Keratinocyte (primary cell): ENCODE results near the gene ATPAF2.

Experiments used
- EZH2 ChIP-seq: IDR thresholded peaks from one replicate; pipeline ENCODE4 v1.6.1; 2012; ENCODE audit warnings: inconsistent platforms, mild to moderate bottlenecking, low read length, moderate library complexity
- TF ChIP-seq, protein P1 (sequence below), 3 experiments: IDR thresholded peaks in 1 of 3; conservative IDR thresholded peaks in 1 of 3; optimal IDR thresholded peaks in 1 of 3; 2 replicates in 2 of 3; 3 replicates in 1 of 3; pipeline versions ENCODE3 to v1.5.1; 2011; ENCODE audit warnings: low read length in 3 of 3, mild to moderate bottlenecking in 3 of 3, moderate library complexity in 2 of 3, control low read depth in 1 of 3, inconsistent platforms in 1 of 3; ENCODE audit not compliant: insufficient read depth in 2 of 3; ENCODE audit errors: extremely low read depth in 1 of 3

DNA sequence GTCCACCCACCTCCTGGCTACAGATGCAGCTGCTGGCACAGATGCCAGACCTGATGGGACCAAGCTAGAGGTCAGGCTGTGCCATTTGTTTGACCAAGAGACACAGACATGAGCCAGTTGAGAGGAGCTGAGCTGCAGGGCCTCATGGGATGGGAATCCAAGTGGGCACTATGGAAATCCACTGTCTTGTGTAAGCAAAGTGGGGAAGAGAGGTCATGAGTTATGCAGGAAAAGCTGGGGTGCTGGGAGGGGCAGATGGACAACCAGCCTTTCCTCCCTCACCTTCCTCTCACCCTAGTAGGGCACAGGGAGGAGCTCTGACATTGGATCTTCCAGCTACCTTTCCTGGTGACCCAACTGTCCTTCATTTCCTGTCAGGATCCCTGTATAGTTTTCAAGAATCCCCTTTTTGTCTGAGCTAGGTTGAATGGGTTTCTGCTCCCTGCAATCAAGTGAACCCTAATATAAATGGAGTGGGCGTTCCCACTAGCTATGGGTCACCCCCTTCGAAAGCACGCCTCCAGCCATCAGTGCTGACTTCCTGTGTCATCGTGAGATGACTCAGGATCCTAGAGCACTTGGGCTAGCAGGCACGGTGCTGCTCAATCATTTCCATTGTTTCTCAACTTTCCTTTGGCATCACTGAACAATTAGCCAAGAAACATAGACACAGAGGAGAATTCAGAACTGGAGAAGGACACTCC is 13.6 kb downstream of the ATPAF2 start:
- TF ChIP-seq, protein P1, sequence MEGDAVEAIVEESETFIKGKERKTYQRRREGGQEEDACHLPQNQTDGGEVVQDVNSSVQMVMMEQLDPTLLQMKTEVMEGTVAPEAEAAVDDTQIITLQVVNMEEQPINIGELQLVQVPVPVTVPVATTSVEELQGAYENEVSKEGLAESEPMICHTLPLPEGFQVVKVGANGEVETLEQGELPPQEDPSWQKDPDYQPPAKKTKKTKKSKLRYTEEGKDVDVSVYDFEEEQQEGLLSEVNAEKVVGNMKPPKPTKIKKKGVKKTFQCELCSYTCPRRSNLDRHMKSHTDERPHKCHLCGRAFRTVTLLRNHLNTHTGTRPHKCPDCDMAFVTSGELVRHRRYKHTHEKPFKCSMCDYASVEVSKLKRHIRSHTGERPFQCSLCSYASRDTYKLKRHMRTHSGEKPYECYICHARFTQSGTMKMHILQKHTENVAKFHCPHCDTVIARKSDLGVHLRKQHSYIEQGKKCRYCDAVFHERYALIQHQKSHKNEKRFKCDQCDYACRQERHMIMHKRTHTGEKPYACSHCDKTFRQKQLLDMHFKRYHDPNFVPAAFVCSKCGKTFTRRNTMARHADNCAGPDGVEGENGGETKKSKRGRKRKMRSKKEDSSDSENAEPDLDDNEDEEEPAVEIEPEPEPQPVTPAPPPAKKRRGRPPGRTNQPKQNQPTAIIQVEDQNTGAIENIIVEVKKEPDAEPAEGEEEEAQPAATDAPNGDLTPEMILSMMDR (optimal IDR thresholded peaks at IDR 0.05 in 1 of 3, IDR thresholded peaks at IDR 0.05 in 1 of 3, conservative IDR thresholded peaks at IDR 0.05 in 1 of 3; ENCODE audit: extremely low read depth in 1 of 3, insufficient read depth in 2 of 3, low read length in 3 of 3): no peak
- TF ChIP-seq EZH2: no peak
